GM12874 (cell line): ENCODE measurements around the gene NTF3.

Experiments
- CTCF ChIP-seq: IDR thresholded peaks from 2 replicates; pipeline ENCODE4 v1.5.1; 2011; ENCODE audit warnings: low read depth, mild to moderate bottlenecking, control low read depth, low read length, moderate library complexity; ENCODE audit not compliant: insufficient read depth

Gene NTF3

DNA sequence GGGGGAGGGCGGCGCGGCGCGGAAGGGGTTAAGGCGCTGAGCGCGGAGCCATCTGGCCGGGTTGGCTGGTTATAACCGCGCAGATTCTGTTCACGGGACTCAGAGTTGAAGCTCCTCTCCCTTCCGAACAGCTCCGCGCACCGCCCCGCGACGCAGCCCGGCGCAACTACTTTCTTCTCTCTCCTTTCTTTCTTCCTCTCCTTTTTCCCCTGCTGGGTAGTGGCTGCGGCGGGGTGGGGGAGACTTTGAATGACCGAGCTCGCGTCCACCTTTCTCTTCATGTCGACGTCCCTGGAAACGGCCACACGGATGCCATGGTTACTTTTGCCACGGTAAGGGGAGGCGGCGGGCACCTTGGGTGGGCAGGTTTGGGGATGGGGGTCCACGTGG is at the start of gene NTF3:
TSS of gene NTF3 (plus strand) at position 98 of the 390 bp plus-strand sequence. CDS start at position 315, 217 bp downstream.
- TF ChIP-seq CTCF = no peak

- no peak for TF ChIP-seq CTCF
Measured at GRCh38 chr12:5384015-5384414, 47.9 kb upstream of the NTF3 start.

DNA sequence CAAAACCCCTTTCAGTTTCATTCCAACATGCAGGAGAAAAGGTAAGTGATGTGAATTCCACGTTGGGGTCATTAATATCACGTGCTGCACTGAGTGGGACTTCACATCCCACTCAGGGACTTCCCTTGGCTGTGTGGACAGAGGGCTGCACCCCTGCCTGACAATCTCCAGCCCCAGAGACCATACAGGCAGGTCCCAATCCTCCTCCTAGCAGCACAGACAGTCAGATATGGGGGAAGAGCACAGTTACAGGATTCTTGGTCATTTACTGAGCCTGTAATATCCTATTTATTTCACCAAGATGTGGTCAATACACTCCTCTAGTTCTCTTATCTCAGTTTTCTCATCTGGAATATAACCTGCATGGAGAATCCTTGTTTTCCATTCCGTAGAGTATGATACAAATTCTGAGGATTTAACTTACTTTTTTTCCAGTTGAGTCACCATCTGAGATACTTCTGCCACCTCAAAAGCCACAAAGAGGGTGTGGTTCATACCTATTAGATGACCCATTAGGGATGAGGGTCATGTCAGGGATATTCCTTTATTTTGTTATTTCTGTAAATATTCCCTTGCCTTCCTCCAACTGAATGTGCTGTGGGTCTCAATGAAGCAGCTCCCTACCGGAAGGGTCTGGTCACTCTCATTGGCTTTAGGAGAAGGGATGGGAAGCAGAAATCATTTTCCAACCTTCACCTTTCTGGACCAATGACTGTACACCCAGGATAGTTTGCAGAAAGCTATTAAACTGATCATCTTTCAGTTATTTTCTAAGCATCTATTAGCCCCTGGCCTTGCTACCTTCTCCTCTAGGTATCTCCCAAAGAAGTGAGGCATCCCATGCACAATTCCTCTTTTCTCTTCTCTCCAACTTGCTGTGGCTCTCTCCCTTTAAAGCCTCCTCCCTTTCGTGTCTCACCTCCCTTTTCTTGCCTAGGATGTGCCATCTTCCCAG is 43.0 kb upstream of the NTF3 start:
- TF ChIP-seq CTCF = no peak

DNA sequence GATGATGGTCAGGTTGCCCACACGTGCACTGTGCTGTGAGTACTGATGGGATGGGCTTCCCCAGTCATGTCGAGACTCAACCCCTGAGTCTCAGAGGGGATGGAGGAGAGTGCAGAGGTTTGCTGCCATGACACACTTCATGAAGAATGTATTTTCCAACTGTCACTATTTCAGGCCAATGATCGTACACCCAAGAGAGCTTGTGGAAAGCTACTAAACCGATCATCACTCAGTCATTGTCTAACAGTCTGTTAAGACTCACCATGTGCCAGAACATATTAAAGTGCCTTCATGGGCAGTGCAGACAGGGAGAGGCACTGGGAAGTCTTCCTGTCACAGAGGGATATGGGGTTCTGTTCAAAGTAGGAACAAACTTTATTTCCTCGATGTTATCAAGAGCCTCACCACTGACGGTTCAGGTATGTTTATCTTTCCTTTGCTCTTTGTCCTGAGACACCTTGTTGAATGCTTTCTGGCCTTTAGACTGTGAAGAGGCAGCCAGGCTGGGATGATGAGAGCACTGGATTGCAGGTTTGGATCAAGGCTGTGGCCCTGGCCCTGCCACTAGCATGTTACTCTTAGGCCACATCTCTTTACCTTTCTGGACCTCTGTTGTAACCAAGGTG is 41.6 kb upstream of the NTF3 start:
- TF ChIP-seq CTCF = no peak

DNA sequence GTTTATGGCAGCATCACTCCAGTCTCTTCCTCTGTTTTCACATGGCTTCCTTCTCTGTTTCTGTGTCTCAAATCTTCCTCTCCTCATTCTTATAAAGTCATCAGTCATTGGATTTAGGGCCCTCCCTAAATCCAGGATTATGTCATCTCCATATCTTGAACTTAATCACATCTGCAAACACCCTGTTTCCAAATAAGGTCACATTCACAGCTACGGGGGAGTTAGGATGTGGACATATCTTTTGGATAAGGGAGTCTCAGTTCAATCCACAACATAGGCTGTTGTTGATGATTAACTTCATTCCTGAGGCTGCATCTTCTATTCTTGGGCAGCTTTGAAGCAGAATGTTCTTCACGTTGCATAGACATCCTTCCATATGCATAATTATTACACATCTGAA is 40.3 kb upstream of the NTF3 start:
- no peak for TF ChIP-seq CTCF

DNA sequence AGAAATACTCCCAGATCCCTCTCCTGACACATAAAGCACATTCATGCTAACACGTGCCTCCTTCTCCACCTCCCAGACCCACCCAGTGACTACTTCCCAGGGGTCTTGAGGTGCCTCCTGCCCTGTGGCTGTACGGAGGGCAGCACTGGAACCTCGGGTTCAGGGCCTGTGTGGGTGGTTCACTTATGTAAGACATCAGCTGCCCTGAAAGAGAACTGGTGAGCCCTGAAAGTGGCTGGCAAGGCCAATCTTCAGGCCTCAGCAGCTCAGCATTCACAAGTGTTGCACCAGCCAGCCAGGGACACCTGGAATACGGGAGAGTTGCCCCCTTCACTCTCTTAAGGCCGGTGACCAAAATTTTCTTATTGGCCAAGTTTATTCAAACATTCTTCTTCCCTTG is 38.9 kb upstream of the NTF3 start:
- no peak for TF ChIP-seq CTCF

DNA sequence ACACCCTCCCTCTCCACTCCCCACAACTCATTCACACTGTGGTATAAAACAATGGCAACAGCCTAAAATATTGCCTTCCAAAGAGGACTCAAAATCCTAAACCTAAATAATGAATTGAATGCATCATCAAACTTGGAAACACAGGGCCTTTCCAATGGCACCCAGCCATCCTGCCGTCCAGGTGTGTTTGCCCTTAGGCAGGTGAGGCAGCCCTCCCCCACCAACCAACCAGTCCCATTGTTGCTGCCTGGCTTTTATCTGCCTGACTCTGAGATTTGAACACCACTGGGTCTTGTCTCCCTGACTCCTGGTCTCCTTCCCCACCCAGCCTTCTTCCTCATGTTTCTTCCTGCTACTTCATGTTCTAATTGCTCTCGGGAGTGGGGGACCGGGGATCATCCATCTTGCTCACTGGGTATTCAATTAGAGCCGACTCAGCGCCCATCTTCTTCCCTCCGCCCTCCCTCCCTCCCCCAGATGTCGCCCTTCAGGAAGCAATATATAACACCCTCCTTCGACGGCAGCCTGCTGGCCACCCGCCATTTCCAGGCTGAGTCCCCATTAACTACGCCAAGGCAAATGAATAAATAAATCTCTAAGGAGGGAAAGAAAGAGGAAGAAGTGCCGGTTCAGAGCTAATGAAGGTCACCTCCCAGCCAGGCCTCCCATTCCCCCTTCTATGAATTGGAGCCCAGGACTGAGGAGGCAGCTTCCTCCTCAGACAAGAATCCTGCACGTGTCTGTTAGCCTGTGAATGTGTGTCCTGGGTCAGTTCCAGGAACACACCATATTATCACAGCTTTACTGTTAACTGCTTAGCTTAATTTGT is 36.3 kb upstream of the NTF3 start:
- no peak for TF ChIP-seq CTCF
